PC-9 (cell line): ENCODE results near the gene STXBP3.
"Not testable (repeated sequence)": the region's sequence is repeated elsewhere in the genome, so short reads cannot be mapped to it uniquely, and the experiment has no call there.

Experiments used
- EZH2 ChIP-seq: fragments of 200-600 bp; sonication (generic); IDR thresholded peaks from 2 replicates; pipeline ENCODE4 v1.8.0; 2017; ENCODE audit warnings: antibody characterized with exemption, low read depth
- TF ChIP-seq, protein P1 (sequence below): fragments of 200-600 bp; sonication (generic); conservative IDR thresholded peaks from 2 replicates; pipeline ENCODE4 v1.6.1; 2017; ENCODE audit warnings: mixed run types, antibody characterized with exemption, mild to moderate bottlenecking, moderate library complexity

DNA sequence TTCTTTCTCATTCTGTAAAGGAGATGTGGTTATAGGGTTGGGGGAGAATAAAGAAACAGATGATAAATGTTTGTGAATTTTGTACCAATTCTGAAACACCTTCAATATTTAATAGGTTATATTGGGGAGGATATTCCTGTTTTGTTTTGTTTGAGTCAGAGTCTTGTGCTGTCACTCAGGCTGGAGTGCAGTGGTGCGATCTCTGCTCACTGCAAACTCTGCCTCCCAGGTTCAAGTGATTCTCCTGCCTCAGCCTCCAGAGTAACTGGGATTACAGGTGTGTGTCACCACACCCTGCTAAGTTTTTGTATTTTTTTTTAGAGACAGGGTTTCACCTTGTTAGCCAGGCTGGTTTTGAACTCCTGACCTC lies 35.1 kb downstream of the STXBP3 start:
- TF ChIP-seq, protein P1, sequence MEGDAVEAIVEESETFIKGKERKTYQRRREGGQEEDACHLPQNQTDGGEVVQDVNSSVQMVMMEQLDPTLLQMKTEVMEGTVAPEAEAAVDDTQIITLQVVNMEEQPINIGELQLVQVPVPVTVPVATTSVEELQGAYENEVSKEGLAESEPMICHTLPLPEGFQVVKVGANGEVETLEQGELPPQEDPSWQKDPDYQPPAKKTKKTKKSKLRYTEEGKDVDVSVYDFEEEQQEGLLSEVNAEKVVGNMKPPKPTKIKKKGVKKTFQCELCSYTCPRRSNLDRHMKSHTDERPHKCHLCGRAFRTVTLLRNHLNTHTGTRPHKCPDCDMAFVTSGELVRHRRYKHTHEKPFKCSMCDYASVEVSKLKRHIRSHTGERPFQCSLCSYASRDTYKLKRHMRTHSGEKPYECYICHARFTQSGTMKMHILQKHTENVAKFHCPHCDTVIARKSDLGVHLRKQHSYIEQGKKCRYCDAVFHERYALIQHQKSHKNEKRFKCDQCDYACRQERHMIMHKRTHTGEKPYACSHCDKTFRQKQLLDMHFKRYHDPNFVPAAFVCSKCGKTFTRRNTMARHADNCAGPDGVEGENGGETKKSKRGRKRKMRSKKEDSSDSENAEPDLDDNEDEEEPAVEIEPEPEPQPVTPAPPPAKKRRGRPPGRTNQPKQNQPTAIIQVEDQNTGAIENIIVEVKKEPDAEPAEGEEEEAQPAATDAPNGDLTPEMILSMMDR, result not testable (repeated sequence)
- not testable (repeated sequence) for TF ChIP-seq EZH2
